ENCODE results near the gene DHRSX.
"Not testable (repeated sequence)": the region's sequence is repeated elsewhere in the genome, so short reads cannot be mapped to it uniquely, and the experiment has no call there.

DHRSX gene

GRCh38 chrX:2471641-2472040, 29.1 kb downstream of the DHRSX start:
- DNase-seq = no peak

- DNase-seq = not testable (repeated sequence)
Observed at GRCh38 chrX:2471126-2471525, 29.6 kb downstream of the DHRSX start.

GRCh38 chrX:2469852-2470251, 30.9 kb downstream of the DHRSX start:
- not testable (repeated sequence) for DNase-seq

GRCh38 chrX:2469196-2469685, 31.5 kb downstream of the DHRSX start:
- DNase-seq = no peak

- no peak for DNase-seq
Observed at GRCh38 chrX:2468261-2469195, 32.2 kb downstream of the DHRSX start.

GRCh38 chrX:2466876-2467656, 33.7 kb downstream of the DHRSX start:
- DNase-seq = no peak

GRCh38 chrX:2464677-2465166, 36.1 kb downstream of the DHRSX start:
- no peak for DNase-seq

- no peak for DNase-seq
Observed at GRCh38 chrX:2463973-2464676, 36.7 kb downstream of the DHRSX start.

- not testable (repeated sequence) for DNase-seq
Observed at GRCh38 chrX:2463481-2463880, 37.3 kb downstream of the DHRSX start.

GRCh38 chrX:2462780-2463179, 38.0 kb downstream of the DHRSX start:
- DNase-seq = no peak

GRCh38 chrX:2462074-2462473, 38.7 kb downstream of the DHRSX start:
- DNase-seq = no peak

- no peak for DNase-seq
Observed at GRCh38 chrX:2461711-2462016, 39.1 kb downstream of the DHRSX start.

GRCh38 chrX:2460821-2461710, 39.7 kb downstream of the DHRSX start:
- DNase-seq = not testable (repeated sequence)

- DNase-seq = not testable (repeated sequence)
Observed at GRCh38 chrX:2460048-2460447, 40.7 kb downstream of the DHRSX start.

GRCh38 chrX:2458309-2458708, 42.5 kb downstream of the DHRSX start:
- no peak for DNase-seq

GRCh38 chrX:2457289-2458133, 43.3 kb downstream of the DHRSX start:
- no peak for DNase-seq

GRCh38 chrX:2456091-2456490, 44.7 kb downstream of the DHRSX start:
- not testable (repeated sequence) for DNase-seq

GRCh38 chrX:2454620-2455019, 46.2 kb downstream of the DHRSX start:
- DNase-seq = not testable (repeated sequence)

- no peak for DNase-seq
Observed at GRCh38 chrX:2452799-2453198, 48.0 kb downstream of the DHRSX start.

GRCh38 chrX:2452317-2452784, 48.4 kb downstream of the DHRSX start:
- DNase-seq = no peak
